WI38 (cell line): ENCODE measurements around the gene SH3RF3.

Experiments
- H3K4me3 ChIP-seq: 2 replicates; pipeline ENCODE4 v1.5.1; 2011; ENCODE audit warnings: low read depth, mild to moderate bottlenecking, control low read depth, low read length
- CTCF ChIP-seq: IDR thresholded peaks from 2 replicates; pipeline ENCODE4 v1.5.1; 2012; ENCODE audit warnings: low read depth, mild to moderate bottlenecking, control low read depth, low read length

The SH3RF3 gene

GRCh38 chr2:109384308-109385271 is 255.6 kb downstream of the SH3RF3 start:
- H3K4me3 ChIP-seq: no peak overlapping the region
- no peak for TF ChIP-seq CTCF

GRCh38 chr2:109385506-109385905 is 256.5 kb downstream of the SH3RF3 start:
- TF ChIP-seq CTCF: no peak
- H3K4me3 ChIP-seq: no peak overlapping the region

- no peak overlapping the region for H3K4me3 ChIP-seq
- no peak for TF ChIP-seq CTCF
Measured at GRCh38 chr2:109386004-109386695, 257.1 kb downstream of the SH3RF3 start.

GRCh38 chr2:109387221-109387735 is 258.3 kb downstream of the SH3RF3 start:
- TF ChIP-seq CTCF: no peak
- no peak overlapping the region for H3K4me3 ChIP-seq

- no peak for TF ChIP-seq CTCF
- H3K4me3 ChIP-seq: no peak overlapping the region
Measured at GRCh38 chr2:109387778-109388469, 258.9 kb downstream of the SH3RF3 start.

GRCh38 chr2:109391243-109391642 is 262.2 kb downstream of the SH3RF3 start:
- no peak overlapping the region for H3K4me3 ChIP-seq
- no peak for TF ChIP-seq CTCF
